GM19099 (cell line): ENCODE measurements around the gene BLOC1S6.

Experiments used
- POLR2A ChIP-seq: IDR thresholded peaks from 3 replicates; pipeline ENCODE4 v1.6.1; 2011; ENCODE audit warnings: low read depth; ENCODE audit not compliant: insufficient read length; ENCODE audit errors: extremely low read depth

The BLOC1S6 gene

GRCh38 chr15:45645026-45645980 lies 58.1 kb downstream of the BLOC1S6 start:
- TF ChIP-seq POLR2A = no peak

- TF ChIP-seq POLR2A = no peak
These were observed 59.0 kb downstream of the BLOC1S6 start for GRCh38 chr15:45646220-45646619.

- no peak for TF ChIP-seq POLR2A
These were observed 60.6 kb downstream of the BLOC1S6 start for GRCh38 chr15:45647828-45648227.

- no peak for TF ChIP-seq POLR2A
These were observed 61.5 kb downstream of the BLOC1S6 start for GRCh38 chr15:45648521-45649200.

- no peak for TF ChIP-seq POLR2A
These were observed 63.8 kb downstream of the BLOC1S6 start for GRCh38 chr15:45650889-45651525.

- no peak for TF ChIP-seq POLR2A
These were observed 66.7 kb downstream of the BLOC1S6 start for GRCh38 chr15:45653702-45654424.

GRCh38 chr15:45654749-45655148 lies 67.6 kb downstream of the BLOC1S6 start:
- no peak for TF ChIP-seq POLR2A

- TF ChIP-seq POLR2A = no peak
These were observed 70.1 kb downstream of the BLOC1S6 start for GRCh38 chr15:45657254-45657653.

- no peak for TF ChIP-seq POLR2A
These were observed 70.8 kb downstream of the BLOC1S6 start for GRCh38 chr15:45657764-45658545.
